ENCODE measurements around the gene FAM20C. TPM values are rescaled to one million over a fixed set of nuclear protein-coding genes. Genes with fewer than 3 reads are reported as not detected.

The FAM20C gene
- total RNA-seq, 1 donor from 2014 or later = 0.11 TPM

DNA sequence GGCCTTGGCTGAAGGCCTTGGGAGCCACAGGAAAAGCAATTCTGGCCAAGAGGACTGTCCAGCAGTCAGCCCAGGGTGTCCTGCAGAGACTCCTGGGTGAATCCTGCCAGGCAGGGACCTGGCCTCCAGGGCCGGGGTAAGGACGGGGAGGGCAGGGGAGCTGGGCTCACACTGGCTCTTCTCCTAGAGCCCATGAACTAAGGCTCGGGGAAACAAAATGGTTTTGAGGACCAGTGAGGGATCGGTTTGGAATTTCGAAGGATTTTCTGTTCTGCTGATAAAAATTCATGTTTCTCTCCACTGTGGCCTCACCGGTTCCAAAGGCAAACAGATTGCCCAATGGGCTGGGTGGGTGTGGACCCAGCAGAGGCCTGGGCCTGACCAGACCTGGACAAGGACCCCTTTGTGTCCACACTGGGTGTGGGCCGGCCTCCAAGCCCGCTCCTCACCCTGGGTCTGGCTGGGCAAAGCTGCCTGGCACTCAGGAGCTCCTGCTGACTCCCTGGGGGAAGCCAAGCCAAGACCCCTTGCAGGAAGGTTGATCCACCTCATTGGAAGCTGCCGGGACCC, 27.3 kb downstream of the FAM20C start:
- Mint-ChIP-seq H3K4me3 (no peak overlapping the region), H3K4me1 (no peaks in the 10 kb centered on the region), H3K27me3 (no peaks in the 10 kb centered on the region), H3K9me3 (no peaks in the 10 kb centered on the region), H3K36me3 (ENCODE audit: low read depth) (no peaks in the 10 kb centered on the region), H3K27ac (no peak overlapping the region)
- POLR2A ChIA-PET = no interaction called here
- intact Hi-C loops (cut with micrococcal nuclease) = no loop called here
- no peak for ATAC-seq (ENCODE audit: low read depth)
- TF ChIP-seq, protein P1, sequence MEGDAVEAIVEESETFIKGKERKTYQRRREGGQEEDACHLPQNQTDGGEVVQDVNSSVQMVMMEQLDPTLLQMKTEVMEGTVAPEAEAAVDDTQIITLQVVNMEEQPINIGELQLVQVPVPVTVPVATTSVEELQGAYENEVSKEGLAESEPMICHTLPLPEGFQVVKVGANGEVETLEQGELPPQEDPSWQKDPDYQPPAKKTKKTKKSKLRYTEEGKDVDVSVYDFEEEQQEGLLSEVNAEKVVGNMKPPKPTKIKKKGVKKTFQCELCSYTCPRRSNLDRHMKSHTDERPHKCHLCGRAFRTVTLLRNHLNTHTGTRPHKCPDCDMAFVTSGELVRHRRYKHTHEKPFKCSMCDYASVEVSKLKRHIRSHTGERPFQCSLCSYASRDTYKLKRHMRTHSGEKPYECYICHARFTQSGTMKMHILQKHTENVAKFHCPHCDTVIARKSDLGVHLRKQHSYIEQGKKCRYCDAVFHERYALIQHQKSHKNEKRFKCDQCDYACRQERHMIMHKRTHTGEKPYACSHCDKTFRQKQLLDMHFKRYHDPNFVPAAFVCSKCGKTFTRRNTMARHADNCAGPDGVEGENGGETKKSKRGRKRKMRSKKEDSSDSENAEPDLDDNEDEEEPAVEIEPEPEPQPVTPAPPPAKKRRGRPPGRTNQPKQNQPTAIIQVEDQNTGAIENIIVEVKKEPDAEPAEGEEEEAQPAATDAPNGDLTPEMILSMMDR (IDR thresholded peaks at IDR 0.05) = no peak
- no peak for DNase-seq
- CTCF ChIA-PET = no interaction called here

DNA sequence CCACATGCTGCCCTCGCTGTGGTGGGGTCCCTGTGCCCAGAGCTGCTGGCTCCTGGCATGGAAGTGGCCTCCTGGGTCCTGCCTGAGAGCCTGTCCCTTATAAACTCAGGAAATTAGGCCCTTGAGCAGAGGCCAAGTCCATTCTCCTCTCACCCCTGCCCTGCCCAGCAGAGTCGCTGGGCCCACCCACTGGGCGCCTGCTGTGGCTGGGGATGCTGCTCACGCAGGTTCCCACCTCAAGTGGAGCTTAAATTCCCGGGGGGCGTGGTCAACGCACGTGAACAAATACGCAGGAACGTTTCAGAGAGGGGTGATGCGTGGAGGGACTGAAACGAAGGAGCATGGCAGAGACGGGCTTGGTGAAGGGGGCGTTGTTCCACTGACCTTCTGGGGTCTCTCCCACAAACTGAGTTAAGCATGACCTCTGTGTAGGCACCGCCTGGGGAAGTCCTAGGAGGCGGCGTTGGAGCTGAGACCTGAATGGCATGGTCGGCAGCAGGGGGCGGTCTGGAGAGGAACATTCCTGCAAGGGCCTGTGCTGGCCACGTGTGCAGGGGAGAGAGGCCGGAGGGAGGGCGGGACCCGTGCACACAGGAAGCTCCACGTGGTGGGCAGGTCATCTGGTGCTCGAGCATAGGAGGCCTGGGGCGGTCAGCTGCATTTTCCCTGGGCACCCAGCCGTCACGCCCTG, 27.9 kb downstream of the FAM20C start:
- no peaks in the 10 kb centered on the region for H3K36me3 Mint-ChIP-seq (ENCODE audit: low read depth)
- no peak overlapping the region for H3K27ac Mint-ChIP-seq
- TF ChIP-seq, protein P1 (IDR thresholded peaks at IDR 0.05) = no peak
- ChIA-PET CTCF (no interaction called here), POLR2A (no interaction called here)
- intact Hi-C loops (cut with micrococcal nuclease) = no loop called here
- no peaks in the 10 kb centered on the region for H3K27me3 Mint-ChIP-seq
- no peak for DNase-seq
- H3K4me3 Mint-ChIP-seq = no peak overlapping the region
- no peaks in the 10 kb centered on the region for H3K4me1 Mint-ChIP-seq
- no peak for ATAC-seq (ENCODE audit: low read depth)
- no peaks in the 10 kb centered on the region for H3K9me3 Mint-ChIP-seq

GRCh38 chr7:221978-222715, 29.8 kb downstream of the FAM20C start:
- CTCF ChIA-PET = no interaction called here
- no peak overlapping the region for H3K4me3 Mint-ChIP-seq
- no peaks in the 10 kb centered on the region for H3K9me3 Mint-ChIP-seq
- POLR2A ChIA-PET = no interaction called here
- TF ChIP-seq, protein P1 (IDR thresholded peaks at IDR 0.05) = no peak
- H3K27me3 Mint-ChIP-seq = no peaks in the 10 kb centered on the region
- no peak for ATAC-seq (ENCODE audit: low read depth)
- no peaks in the 10 kb centered on the region for H3K4me1 Mint-ChIP-seq
- intact Hi-C loops (cut with micrococcal nuclease) = no loop called here
- H3K36me3 Mint-ChIP-seq (ENCODE audit: low read depth) = no peaks in the 10 kb centered on the region
- no peak overlapping the region for H3K27ac Mint-ChIP-seq
- no peak for DNase-seq

DNA sequence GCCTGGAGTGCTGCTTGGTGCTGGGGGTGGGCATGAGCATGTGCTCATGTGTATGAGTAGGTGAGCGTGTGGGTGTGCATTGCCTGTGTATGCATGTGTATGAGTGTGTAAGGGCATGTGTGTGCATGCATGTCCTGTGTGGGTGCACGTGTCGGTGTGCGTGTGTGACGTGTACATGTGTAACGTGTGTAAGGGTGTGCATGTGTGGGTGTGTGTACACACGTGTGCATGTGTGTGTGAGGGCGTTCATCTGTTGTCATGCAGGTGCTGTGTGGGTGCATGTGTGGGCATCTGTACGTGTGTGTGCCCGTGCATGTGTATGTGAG, 30.3 kb downstream of the FAM20C start:
- Mint-ChIP-seq H3K4me1 (no peaks in the 10 kb centered on the region), H3K36me3 (ENCODE audit: low read depth) (no peaks in the 10 kb centered on the region), H3K27ac (no peak overlapping the region), H3K4me3 (no peak overlapping the region), H3K9me3 (no peaks in the 10 kb centered on the region), H3K27me3 (no peaks in the 10 kb centered on the region)
- POLR2A ChIA-PET = no interaction called here
- CTCF ChIA-PET = no interaction called here
- ATAC-seq (ENCODE audit: low read depth) (no peak), DNase-seq (no peak)
- TF ChIP-seq, protein P1 (IDR thresholded peaks at IDR 0.05) = no peak
- intact Hi-C loops (cut with micrococcal nuclease) = no loop called here

- ATAC-seq (ENCODE audit: low read depth) = no peak
- intact Hi-C loops (cut with micrococcal nuclease) = no loop called here
- no peaks in the 10 kb centered on the region for H3K27me3 Mint-ChIP-seq
- H3K27ac Mint-ChIP-seq = no peak overlapping the region
- no peak for DNase-seq
- no peaks in the 10 kb centered on the region for H3K36me3 Mint-ChIP-seq (ENCODE audit: low read depth)
- TF ChIP-seq, protein P1 (IDR thresholded peaks at IDR 0.05) = no peak
- ChIA-PET POLR2A (no interaction called here), CTCF (no interaction called here)
- no peak overlapping the region for H3K4me3 Mint-ChIP-seq
- H3K9me3 Mint-ChIP-seq = no peaks in the 10 kb centered on the region
- H3K4me1 Mint-ChIP-seq = no peaks in the 10 kb centered on the region
These were observed 30.9 kb downstream of the FAM20C start for GRCh38 chr7:223118-223800.
